GM12878 (cell line): ENCODE results near the gene SUSD6. TPM values are rescaled to one million over a fixed set of nuclear protein-coding genes. Genes with fewer than 3 reads are reported as not detected.

Experiments used
- BCL3 ChIP-seq: IDR thresholded peaks from 2 replicates; pipeline ENCODE4 v1.6.1; 2011; ENCODE audit warnings: borderline replicate concordance, low read depth, mild to moderate bottlenecking, moderate library complexity, low read length; ENCODE audit not compliant: insufficient read depth, poor library complexity, severe bottlenecking
- CBFB ChIP-seq: IDR thresholded peaks from 2 replicates; pipeline ENCODE4 v1.6.1; 2016; ENCODE audit warnings: antibody characterized with exemption, low read depth
- HDGF ChIP-seq: fragments of 450-650 bp; IDR thresholded peaks from 2 replicates; pipeline ENCODE4 v1.6.1; 2016; ENCODE audit warnings: antibody characterized with exemption
- IKZF1 ChIP-seq: fragments of 450-650 bp; conservative IDR thresholded peaks from 2 replicates; pipeline ENCODE4 v1.6.1; 2017; ENCODE audit warnings: antibody characterized with exemption, mild to moderate bottlenecking
- MLLT1 ChIP-seq: fragments of 450-650 bp; IDR thresholded peaks from 2 replicates; pipeline ENCODE4 v1.6.1; 2016; ENCODE audit warnings: mild to moderate bottlenecking
- MTA2 ChIP-seq: fragments of 450-650 bp; IDR thresholded peaks from 2 replicates; pipeline ENCODE4 v1.6.1; 2016; ENCODE audit warnings: low read depth, mild to moderate bottlenecking, moderate library complexity
- MYC ChIP-seq: IDR thresholded peaks from 2 replicates; pipeline ENCODE4 v1.6.1; 2011; ENCODE audit warnings: mild to moderate bottlenecking, low read length, moderate library complexity, inconsistent platforms; ENCODE audit not compliant: insufficient read depth, insufficient replicate concordance, insufficient read length, severe bottlenecking
- NFYB ChIP-seq: IDR thresholded peaks from 2 replicates; pipeline ENCODE4 v1.6.1; 2011; ENCODE audit warnings: low read depth, mild to moderate bottlenecking, low read length, improper control_type of control experiment, moderate library complexity; ENCODE audit not compliant: insufficient read depth
- SKIL ChIP-seq: fragments of 450-650 bp; IDR thresholded peaks from 2 replicates; pipeline ENCODE4 v1.6.1; 2017; ENCODE audit warnings: mild to moderate bottlenecking, low read depth, inconsistent platforms; ENCODE audit not compliant: poor library complexity, severe bottlenecking
- TAF1 ChIP-seq: IDR thresholded peaks from 2 replicates; pipeline ENCODE4 v1.6.1; 2011; ENCODE audit warnings: mild to moderate bottlenecking, low read depth, low read length, borderline replicate concordance
- ZNF687 ChIP-seq: fragments of 450-650 bp; IDR thresholded peaks from 2 replicates; pipeline ENCODE4 v1.6.1; 2017; ENCODE audit warnings: mild to moderate bottlenecking, moderate library complexity
- polyA plus RNA-seq, 11 experiments: library from polyadenylated mRNA; depleted of rRNA in 4 of 11; unstranded in 6 of 11; stranded (reverse) in 5 of 11; fragments of >200 nt; fragmentation: Nextera tagmentation in 4 of 11; fragmentation: Illumina TruSeq in 1 of 11; extraction: Ambion mirVana in 4 of 11; extraction: Trizol in 1 of 11; gene quantifications; 1 replicate in 1 of 11; 2 replicates in 10 of 11; pipeline versions ENCODE4 v1.2.1 to v1.2.3, GENCODE V29; 2011 to 2016; ENCODE audit warnings: inconsistent platforms in 2 of 11, missing spikeins in 2 of 11, low read depth in 1 of 11
- total RNA-seq, 4 experiments: library from RNA; depleted of rRNA in 3 of 4; stranded (reverse); fragments of >200 nt in 3 of 4; fragmentation: Illumina TruSeq in 1 of 4; extraction: Trizol in 1 of 4; gene quantifications; 2 replicates each; pipeline versions ENCODE4 v1.2.1 to v1.2.3, GENCODE V29; 2013 to 2021

Gene SUSD6
- total and polyA plus RNA-seq, 10 of the 15 experiments (the other 5 are each of a cell fraction or from before 2014, with no cell fraction given), result 6.6 to 39.8 (median 20.2) TPM

GRCh38 chr14:69683971-69684370, 72.6 kb downstream of the SUSD6 start (continued):
- TF ChIP-seq MLLT1, result no peak
- TF ChIP-seq IKZF1, result no peak
- TF ChIP-seq BCL3, result no peak
- TF ChIP-seq HDGF, result no peak
- TF ChIP-seq NFYB, result no peak
- peak; percentile 34; the same call in 1 of the 2 replicates for TF ChIP-seq MTA2
- TF ChIP-seq SKIL, result no peak
- TF ChIP-seq TAF1, result no peak
- TF ChIP-seq CBFB, result no peak
- TF ChIP-seq MYC, result no peak
- TF ChIP-seq ZNF687, result no peak
